ENCODE data around the gene DPP7.
"Not testable (repeated sequence)": the region's sequence is repeated elsewhere in the genome, so short reads cannot be mapped to it uniquely, and the experiment has no call there.

DPP7 gene

GRCh38 chr9:137147793-137148160, 33.2 kb upstream of the DPP7 start:
- no peak for DNase-seq

GRCh38 chr9:137147091-137147792, 32.7 kb upstream of the DPP7 start:
- no peak for DNase-seq

GRCh38 chr9:137146527-137146918, 32.0 kb upstream of the DPP7 start:
- DNase-seq = no peak

DNA sequence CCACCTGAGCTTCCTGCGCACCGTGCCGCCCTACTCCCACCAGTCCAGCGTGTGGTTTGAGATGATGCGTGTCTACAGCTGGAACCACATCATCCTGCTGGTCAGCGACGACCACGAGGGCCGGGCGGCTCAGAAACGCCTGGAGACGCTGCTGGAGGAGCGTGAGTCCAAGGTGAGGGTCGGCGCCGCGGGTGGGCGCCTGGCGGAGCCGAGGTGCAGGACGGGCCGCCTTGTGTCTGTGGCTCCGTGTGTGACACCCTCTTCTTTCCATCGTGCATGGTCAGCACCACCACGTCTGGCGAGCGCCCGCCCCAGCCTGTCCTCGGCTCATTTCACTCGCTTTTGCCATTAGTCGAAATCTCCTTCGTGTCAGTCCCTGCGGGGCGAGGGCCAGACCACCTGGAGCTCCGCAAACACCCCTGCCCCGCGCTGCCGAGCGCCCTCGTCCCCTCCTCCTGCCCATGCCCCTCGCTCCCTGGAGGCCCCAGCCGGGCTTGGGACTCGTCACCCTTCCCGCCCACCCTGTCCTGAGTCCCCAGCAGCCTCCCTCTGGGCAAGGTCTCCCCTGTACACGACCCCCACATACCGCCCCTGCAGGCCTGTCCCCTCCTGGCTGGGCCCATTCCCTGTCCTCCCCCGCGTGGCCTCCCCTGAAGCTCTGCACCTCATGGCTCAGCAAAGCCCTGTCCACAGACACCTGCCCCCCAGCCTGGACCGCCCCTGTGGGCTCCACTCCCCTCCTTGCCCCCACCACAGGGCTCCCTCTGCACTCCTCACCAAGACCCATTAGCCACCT, 31.4 kb upstream of the DPP7 start:
- DNase-seq = no peak

GRCh38 chr9:137143459-137143858, 28.9 kb upstream of the DPP7 start:
- no peak for DNase-seq

DNA sequence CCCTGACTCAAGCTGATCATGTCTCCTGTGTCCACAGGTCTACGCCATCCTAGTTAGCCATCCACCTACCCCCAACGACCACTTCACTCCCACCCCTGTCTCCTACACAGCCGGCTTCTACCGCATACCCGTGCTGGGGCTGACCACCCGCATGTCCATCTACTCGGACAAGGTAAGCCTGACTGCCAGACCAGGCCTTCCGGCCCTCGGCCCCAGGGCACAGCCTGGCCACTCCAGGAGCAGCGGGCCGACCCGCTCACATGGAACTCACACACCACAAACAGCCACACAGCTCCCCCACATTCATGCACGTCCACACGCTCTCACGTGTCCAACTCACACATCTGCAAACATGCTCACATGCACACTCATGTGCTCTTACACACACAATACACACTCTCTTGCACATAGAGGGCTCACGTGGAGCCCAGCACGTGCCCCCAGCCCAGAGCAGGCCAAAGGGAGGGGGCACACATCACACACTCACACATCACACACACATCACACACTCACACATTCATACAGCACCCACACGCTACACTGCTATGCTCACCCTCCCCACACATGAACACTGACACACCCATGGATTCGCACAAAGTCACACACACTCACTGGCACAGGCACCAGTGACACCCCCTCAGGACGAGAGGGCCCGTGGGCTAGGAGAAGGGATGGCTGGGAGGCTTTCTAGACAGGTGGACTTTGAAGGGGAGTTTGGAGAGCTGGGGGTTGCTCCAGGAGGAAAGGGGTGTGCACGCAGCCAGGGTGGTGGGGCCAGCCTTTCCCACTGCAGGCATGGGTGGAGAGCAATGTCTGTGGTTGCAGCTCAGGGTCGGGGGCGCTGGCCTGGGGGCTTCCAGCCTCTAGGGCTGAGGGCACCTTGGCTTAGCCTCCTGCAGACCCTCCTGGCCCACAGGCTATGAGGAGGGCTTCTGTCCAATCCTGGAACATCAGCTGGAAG, 27.7 kb upstream of the DPP7 start:
- no peak for DNase-seq

- no peak for DNase-seq
Observed at GRCh38 chr9:137141050-137141810, 26.7 kb upstream of the DPP7 start.

DNA sequence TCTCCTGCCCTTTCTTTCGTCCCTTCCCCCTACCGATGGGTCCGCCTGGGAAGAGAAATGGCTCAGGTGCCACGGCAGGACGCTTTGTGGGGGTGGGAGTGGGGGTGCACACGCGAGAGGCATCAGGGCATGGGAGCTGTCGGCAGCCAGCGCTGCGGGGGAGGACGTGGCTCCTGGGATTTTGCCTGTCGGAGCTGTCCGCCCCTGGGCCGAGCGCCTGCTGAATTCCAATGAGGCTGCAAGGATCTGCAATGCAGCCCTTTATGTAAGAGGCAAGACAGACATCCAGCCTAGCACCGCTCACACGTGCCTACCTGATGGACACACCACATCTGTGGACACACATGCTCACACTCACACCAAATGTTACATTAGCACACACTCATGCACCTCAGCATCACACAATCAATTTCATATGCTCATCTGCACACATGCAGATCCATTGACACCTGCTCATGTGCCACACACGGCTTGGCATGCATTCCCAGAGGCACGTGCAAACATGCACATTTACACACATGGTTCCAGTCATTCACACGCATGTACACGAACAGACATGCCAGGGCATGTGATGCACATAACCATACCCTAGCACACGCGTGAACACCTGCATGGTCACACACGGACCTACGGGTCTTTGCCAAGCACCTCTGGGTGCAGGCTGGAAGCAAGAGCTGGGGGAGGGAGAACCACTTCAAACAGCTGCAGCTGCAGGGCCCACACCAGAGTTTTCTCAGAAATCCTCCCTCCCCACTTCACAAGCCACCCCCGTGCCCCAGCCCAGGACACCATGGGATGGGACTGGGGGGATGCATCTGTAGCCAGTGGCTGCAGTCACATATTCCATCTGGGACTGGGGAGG, 25.8 kb upstream of the DPP7 start:
- no peak for DNase-seq

- no peak for DNase-seq
Observed at GRCh38 chr9:137139468-137140150, 25.1 kb upstream of the DPP7 start.

DNA sequence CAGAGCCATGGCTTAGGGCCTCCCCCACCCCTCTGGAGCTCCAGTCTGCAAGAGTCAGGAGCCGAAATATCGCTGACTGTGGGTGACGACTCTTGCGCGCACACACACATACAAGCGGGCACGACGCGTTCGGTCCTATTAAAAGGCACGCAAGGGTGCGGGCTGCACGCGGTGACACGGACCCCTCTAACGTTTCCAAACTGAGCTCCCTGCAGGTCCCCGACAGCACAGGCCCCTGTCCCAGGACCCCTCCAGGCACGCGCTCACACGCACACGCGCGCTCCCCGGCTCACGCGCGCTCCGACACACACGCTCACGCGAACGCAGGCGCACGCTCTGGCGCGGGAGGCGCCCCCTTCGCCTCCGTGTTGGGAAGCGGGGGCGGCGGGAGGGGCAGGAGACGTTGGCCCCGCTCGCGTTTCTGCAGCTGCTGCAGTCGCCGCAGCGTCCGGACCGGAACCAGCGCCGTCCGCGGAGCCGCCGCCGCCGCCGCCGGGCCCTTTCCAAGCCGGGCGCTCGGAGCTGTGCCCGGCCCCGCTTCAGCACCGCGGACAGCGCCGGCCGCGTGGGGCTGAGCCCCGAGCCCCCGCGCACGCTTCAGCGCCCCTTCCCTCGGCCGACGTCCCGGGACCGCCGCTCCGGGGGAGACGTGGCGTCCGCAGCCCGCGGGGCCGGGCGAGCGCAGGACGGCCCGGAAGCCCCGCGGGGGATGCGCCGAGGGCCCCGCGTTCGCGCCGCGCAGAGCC, 24.4 kb upstream of the DPP7 start, which contains the start of gene GRIN1:
Gene GRIN1, plus strand, starts transcription at position 433 of the 746 bp plus-strand sequence. CDS start 333 bp downstream, outside the sequence.
- no peak for DNase-seq

GRCh38 chr9:137138058-137138721, 23.7 kb upstream of the DPP7 start:
- no peak for DNase-seq

DNA sequence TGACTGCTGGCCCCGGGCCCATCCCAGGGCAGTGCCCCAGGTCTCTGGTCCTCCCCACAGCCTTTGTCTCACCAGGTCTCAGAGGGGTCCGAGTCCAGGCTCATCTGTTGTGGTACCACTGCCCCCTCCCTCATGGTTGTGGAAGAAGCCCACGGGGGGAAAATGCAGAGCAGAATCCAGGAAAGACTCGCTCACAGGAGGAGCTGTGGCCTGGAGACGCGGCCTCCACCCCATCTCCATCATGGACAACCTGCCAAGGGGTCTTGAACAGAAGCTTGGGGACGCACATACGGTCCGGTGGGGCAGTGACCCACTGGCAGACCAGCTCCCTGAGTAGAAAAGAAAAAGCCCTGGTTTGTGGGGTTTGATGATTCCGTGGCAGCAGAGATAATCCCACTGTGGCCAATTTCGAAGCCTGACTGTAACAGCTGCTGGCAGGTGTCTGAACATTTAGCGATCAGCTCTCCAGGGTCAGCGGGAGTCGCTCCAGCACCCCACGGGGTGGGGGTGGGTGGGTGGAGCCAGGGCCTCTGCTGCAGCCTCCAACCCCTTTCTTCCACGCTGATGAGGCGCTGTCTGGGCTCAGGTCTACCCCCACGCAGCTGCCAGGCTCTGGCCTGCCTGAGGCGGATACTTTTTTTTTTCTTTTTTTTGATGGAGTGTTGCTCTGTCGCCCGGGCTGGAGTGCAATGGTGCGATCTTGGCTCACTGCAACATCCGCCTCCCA, 22.5 kb upstream of the DPP7 start:
- DNase-seq = no peak

DNA sequence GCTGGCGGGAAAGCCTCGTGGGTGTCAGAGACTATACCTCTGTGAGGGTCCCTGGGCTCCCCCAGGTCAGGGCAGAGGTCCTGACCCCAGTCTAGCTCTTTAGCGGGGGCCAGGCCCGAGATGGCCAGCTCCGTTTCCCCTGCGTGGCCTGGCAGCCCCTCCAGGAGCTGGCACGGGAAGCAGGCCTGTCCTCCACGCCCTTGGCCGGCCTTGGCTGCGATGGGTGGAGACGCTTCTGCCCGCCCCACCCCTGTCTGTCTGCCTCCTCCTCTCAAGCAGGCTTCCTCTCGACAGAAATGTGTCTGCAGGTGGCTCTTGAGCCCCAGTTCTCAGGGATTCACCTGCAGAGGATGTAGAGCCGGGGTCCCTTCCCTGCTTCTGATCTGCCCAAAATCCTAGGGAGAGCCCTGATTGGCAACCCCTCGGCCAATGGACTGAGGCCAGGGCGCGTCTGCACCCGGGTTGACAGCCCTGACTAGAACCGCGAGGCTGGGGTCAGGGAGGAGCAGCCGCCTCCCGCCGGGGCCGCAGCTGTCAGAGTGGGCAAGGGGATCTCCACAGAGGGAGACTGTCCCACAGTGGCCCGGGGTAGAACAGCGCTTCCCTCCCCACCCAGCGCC, 21.8 kb upstream of the DPP7 start:
- no peak for DNase-seq

GRCh38 chr9:137135154-137135553, 20.6 kb upstream of the DPP7 start:
- DNase-seq = not testable (repeated sequence)

- DNase-seq = no peak
Observed at GRCh38 chr9:137134191-137134590, 19.7 kb upstream of the DPP7 start.

GRCh38 chr9:137130176-137130755, 15.7 kb upstream of the DPP7 start:
- no peak for DNase-seq

- DNase-seq = peak; percentile 65 to 89
Observed at GRCh38 chr9:137129456-137130175, 15.1 kb upstream of the DPP7 start.

All from NCI-H446 (cell line).